Ovary (tissue), 9 donors: Measurements from ENCODE around the gene HOXC13. TPM values are rescaled to one million over a fixed set of nuclear protein-coding genes. Genes with fewer than 3 reads are reported as not detected.

ENCODE experiments used
- DNase-seq, 5 donors: peaks; one replicate each; pipeline ENCODE4 v3.0.0-alpha.2; 2019 to 2020
- H3K27ac ChIP-seq, 2 donors: fragments of 200-600 bp; one replicate each; pipeline versions ENCODE4 v1.5.1 to v1.8.0; 2019 to 2022
- H3K27me3 ChIP-seq: fragments of 200-600 bp; one replicate; pipeline ENCODE4 v1.8.0; 2022
- H3K36me3 ChIP-seq: fragments of 200-600 bp; sonication (generic); one replicate; pipeline ENCODE4 v1.5.1; 2019
- H3K4me1 ChIP-seq: one replicate; pipeline ENCODE4 v1.8.1; 2013; ENCODE audit warnings: mild to moderate bottlenecking, moderate library complexity; ENCODE audit not compliant: insufficient read depth
- H3K4me3 ChIP-seq: fragments of 200-600 bp; sonication (generic); one replicate; pipeline ENCODE4 v1.5.1; 2017
- H3K9me3 ChIP-seq, 2 donors: fragments of 200-600 bp in 1 of 2; sonication (generic) in 1 of 2; one replicate each; pipeline versions ENCODE4 v1.5.1 to v1.8.1; 2013 to 2019; ENCODE audit warnings: mild to moderate bottlenecking in 1 of 2, moderate library complexity in 1 of 2
- CTCF ChIP-seq, 3 donors: fragments of 450-650 bp in 2 of 3; fragments of 200-600 bp in 1 of 3; IDR thresholded peaks; one replicate each; pipeline versions ENCODE4 v1.5.1 to v1.8.0; 2016 to 2022; ENCODE audit warnings: antibody characterized with exemption in 3 of 3, mild to moderate bottlenecking in 1 of 3
- EP300 ChIP-seq: sonication (generic); formaldehyde crosslinking; IDR thresholded peaks from one replicate; pipeline ENCODE4 v1.6.1; 2017; ENCODE audit warnings: antibody characterized with exemption
- POLR2A ChIP-seq: fragments of 450-650 bp; IDR thresholded peaks from one replicate; pipeline ENCODE4 v1.6.1; 2017; ENCODE audit warnings: antibody characterized with exemption, mild to moderate bottlenecking, moderate library complexity
- WGBS, 3 donors: extraction: QIAGEN DNeasy Blood & Tissue Kit in 1 of 3; methylation state at CpG; one replicate each; pipeline versions ENCODE4 v1.1.5 to v1.1.7; 2013 to 2017; 5-methylcytosine and 5-hydroxymethylcytosine counted together
- intact Hi-C, 4 donors: fragments of 100-400 bp; cut with DNase I; formaldehyde crosslinking; loops; one replicate each; pipeline versions ENCODE4 v1.11.0 to v1.15.1; 2022 to 2023
- polyA plus RNA-seq, 2 donors: library from polyadenylated mRNA; stranded (reverse); fragments of 200-250 nt in 1 of 2; fragments of 350-450 nt in 1 of 2; fragmentation: Illumina TruSeq in 1 of 2; extraction: RNeasy Lipid Tissue Mini Kit (QIAGEN cat#74804) in 1 of 2; gene quantifications; one replicate each; pipeline ENCODE4 v1.2.3, GENCODE V29; 2013 to 2014
- total RNA-seq, 7 donors: library from RNA; depleted of rRNA in 2 of 7; stranded (reverse); fragments of >200 nt in 2 of 7; fragmentation: NEBNext Ultra II Directional in 3 of 7; extraction: Animal tissue kit (Norgen Biotek cat#: 25700) in 3 of 7; gene quantifications; one replicate each; pipeline versions ENCODE4 v1.1.0 to v1.2.4, GENCODE V29; 2016 to 2023
- donor health status: DM: no; HTN: no; CAD: no; lungs with moderate emphysema.
- donor health status: DM: no; HTN: no; CAD: no.
- donor health status: Bipolar disorder and iron deficiency.
- donor health status: DM: yes; HTN: yes; CAD: no.
- donor health status: DM: no; HTN: no; CAD: no.
- donor health status: DM: yes; HTN: yes; CAD: no.

Gene HOXC13
- total and polyA plus RNA-seq, 9 donors, result not detected

- no peak within 1 kb of the TSS for H3K27ac ChIP-seq
- peaks cover 2% of the 10 kb centered on the region for H3K4me1 ChIP-seq
- peak in 1 of 5 donors; percentile 48 for DNase-seq
- H3K9me3 ChIP-seq, result no peaks in the 10 kb centered on the region
- no peaks in the 10 kb centered on the region for H3K27me3 ChIP-seq
- no peak for TF ChIP-seq CTCF (IDR thresholded peaks at IDR 0.05)
- TF ChIP-seq POLR2A, result no peak
- no peak for TF ChIP-seq EP300
- no peaks in the 10 kb centered on the region for H3K36me3 ChIP-seq
- intact Hi-C loops, result no loop called here
- 2 to 3% (median 3%) methylated on average over 51 to 63 of the region's 63 CpGs for WGBS, 3 donors
- peak within 1 kb of the TSS; percentile 31 for H3K4me3 ChIP-seq
These were observed 35.7 kb downstream of the HOXC13 start, which contains the start of gene HOTAIR for GRCh38 chr12:53974084-53975063. Gene HOTAIR (minus strand): TSS chr12:53974954.

DNA sequence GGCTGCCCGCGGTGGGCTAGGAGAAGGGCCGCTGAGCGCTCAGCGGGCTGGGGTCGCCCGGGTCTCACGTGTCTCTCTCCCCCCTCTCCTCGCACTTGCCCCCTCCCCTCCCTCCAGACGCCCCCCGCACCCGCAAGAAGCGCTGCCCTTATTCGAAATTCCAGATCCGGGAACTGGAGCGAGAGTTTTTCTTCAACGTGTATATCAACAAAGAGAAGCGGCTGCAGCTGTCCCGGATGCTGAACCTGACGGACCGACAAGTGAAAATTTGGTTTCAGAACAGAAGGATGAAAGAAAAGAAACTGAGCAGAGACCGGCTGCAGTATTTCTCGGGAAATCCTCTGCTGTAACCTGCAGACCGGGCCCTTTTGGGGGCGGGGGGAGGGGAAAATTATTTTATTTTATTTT is 36.4 kb downstream of the HOXC13 start:
- no peak overlapping the region for H3K27ac ChIP-seq
- no peaks in the 10 kb centered on the region for H3K27me3 ChIP-seq

GRCh38 chr12:53975479-53976152 is 37.0 kb downstream of the HOXC13 start:
- no peaks in the 10 kb centered on the region for H3K9me3 ChIP-seq
- WGBS, 3 donors, result 11 to 40% (median 12%) methylated on average over 31 of the region's 31 CpGs
- no peak overlapping the region for H3K4me3 ChIP-seq
- H3K4me1 ChIP-seq, result peaks cover 2% of the 10 kb centered on the region
- peak in 1 of 5 donors; percentile 36 for DNase-seq
- no peaks in the 10 kb centered on the region for H3K27me3 ChIP-seq
- intact Hi-C loops, result no loop called here
- no peak for TF ChIP-seq CTCF (IDR thresholded peaks at IDR 0.05)
- TF ChIP-seq POLR2A, result no peak
- TF ChIP-seq EP300, result no peak
- no peaks in the 10 kb centered on the region for H3K36me3 ChIP-seq
- H3K27ac ChIP-seq, result no peak overlapping the region

More for the DNA sequence above, 36.4 kb downstream of the HOXC13 start:
- 3 to 4% (median 3%) methylated on average over 25 of the region's 25 CpGs for WGBS, 3 donors
- no peaks in the 10 kb centered on the region for H3K36me3 ChIP-seq
- no peak for DNase-seq
- peak overlapping the region; percentile 31 for H3K4me3 ChIP-seq
- H3K4me1 ChIP-seq, result peaks cover 2% of the 10 kb centered on the region
- intact Hi-C loops, result no loop called here
- TF ChIP-seq CTCF (IDR thresholded peaks at IDR 0.05), result no peak
- TF ChIP-seq POLR2A, result no peak
- TF ChIP-seq EP300, result no peak
- H3K9me3 ChIP-seq, result no peaks in the 10 kb centered on the region

DNA sequence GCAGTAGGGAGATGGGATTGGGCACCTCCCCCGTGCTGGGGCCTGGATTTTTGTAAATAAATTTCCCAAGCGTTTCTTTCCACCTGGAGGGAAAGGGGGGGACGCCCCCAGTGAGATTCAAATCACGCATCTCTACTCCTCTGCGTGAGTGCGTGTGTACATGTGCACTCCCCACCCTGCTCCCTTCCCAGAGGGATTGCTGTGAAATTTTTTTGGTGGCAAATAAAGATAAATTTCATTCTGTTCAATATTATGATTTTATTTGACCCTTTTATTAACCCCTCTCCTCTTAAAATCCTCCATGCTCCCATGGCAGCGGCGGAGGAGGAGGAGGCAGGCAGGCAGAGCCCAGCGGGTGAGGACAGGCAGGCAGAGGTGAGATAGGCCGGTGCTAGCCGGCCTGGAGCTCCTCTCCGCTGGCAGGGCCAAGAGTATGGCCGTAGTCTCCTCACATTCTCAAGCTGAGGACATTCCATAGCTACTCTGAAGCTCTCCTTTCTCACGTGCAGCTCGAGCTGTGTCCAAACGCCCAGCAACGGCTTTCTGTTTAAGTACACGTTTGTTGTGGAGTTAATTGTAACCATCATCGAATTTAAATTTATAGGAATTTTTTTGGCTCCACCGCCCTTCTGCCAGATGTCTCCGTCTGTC is 37.7 kb downstream of the HOXC13 start:
- DNase-seq, result no peak
- Histone ChIP-seq H3K4me1 (peaks cover 2% of the 10 kb centered on the region), H3K36me3 (no peaks in the 10 kb centered on the region), H3K9me3 (no peaks in the 10 kb centered on the region), H3K27ac (no peak overlapping the region), H3K4me3 (no peak overlapping the region), H3K27me3 (no peaks in the 10 kb centered on the region)
- 15 to 34% (median 16%) methylated on average over 21 of the region's 21 CpGs for WGBS, 3 donors
- intact Hi-C loops, result no loop called here
- no peak for TF ChIP-seq CTCF (IDR thresholded peaks at IDR 0.05)
- no peak for TF ChIP-seq POLR2A
- no peak for TF ChIP-seq EP300
